Neuronal stem cell (in vitro differentiated cells): ENCODE results near the gene DHRS2. TPM values are rescaled to one million over a fixed set of nuclear protein-coding genes. Genes with fewer than 3 reads are reported as not detected.

Source experiments
- DNase-seq: peaks from one replicate; pipeline ENCODE4 v3.0.0-alpha.2; 2013; ENCODE audit warnings: low spot score
- H2AFZ ChIP-seq: one replicate; pipeline ENCODE4 v1.6.1; 2013; ENCODE audit warnings: mild to moderate bottlenecking, low read length, inconsistent platforms
- H2AK5ac ChIP-seq: 2 replicates; pipeline ENCODE4 v1.6.1; 2013; ENCODE audit warnings: low read depth, mild to moderate bottlenecking, inconsistent platforms, low read length, moderate library complexity, mixed read lengths
- H2BK120ac ChIP-seq: 2 replicates; pipeline ENCODE4 v1.6.1; 2013; ENCODE audit warnings: low read depth, mild to moderate bottlenecking, inconsistent platforms, low read length, moderate library complexity, mixed read lengths
- H2BK12ac ChIP-seq: one replicate; pipeline ENCODE4 v1.6.1; 2013; ENCODE audit warnings: low read length, inconsistent platforms
- H2BK15ac ChIP-seq: 2 replicates; pipeline ENCODE4 v1.6.1; 2013; ENCODE audit warnings: mild to moderate bottlenecking, low read length, inconsistent platforms, mixed read lengths
- H2BK5ac ChIP-seq: one replicate; pipeline ENCODE4 v1.6.1; 2013; ENCODE audit warnings: inconsistent platforms, mild to moderate bottlenecking, low read length, moderate library complexity
- H3K14ac ChIP-seq: one replicate; pipeline ENCODE4 v1.6.1; 2013; ENCODE audit warnings: low read length, inconsistent platforms
- H3K18ac ChIP-seq: 2 replicates; pipeline ENCODE4 v1.6.1; 2013; ENCODE audit warnings: low read length, inconsistent platforms
- H3K23ac ChIP-seq: 2 replicates; pipeline ENCODE4 v1.6.1; 2013; ENCODE audit warnings: low read depth, mild to moderate bottlenecking, mixed read lengths, low read length, inconsistent platforms; ENCODE audit not compliant: poor library complexity
- H3K27ac ChIP-seq: replicated peaks from 3 replicates; pipeline ENCODE4 v1.5.1; 2013; ENCODE audit warnings: low read length, inconsistent platforms
- H3K27me3 ChIP-seq, 3 experiments: 2 replicates each; pipeline ENCODE4 v1.6.1; 2013; ENCODE audit warnings: low read length in 3 of 3, mild to moderate bottlenecking in 2 of 3, inconsistent platforms in 1 of 3, low read depth in 1 of 3, mixed read lengths in 1 of 3, moderate library complexity in 1 of 3; ENCODE audit not compliant: control insufficient read depth in 3 of 3, insufficient read depth in 3 of 3
- H3K36me3 ChIP-seq, 2 donors: replicated peaks in 1 of 2; 2 replicates each; pipeline ENCODE4 v1.6.1; 2013; ENCODE audit warnings: low read length in 2 of 2; ENCODE audit not compliant: control insufficient read depth in 2 of 2, insufficient read depth in 2 of 2
- H3K4ac ChIP-seq: 2 replicates; pipeline ENCODE4 v1.6.1; 2013; ENCODE audit warnings: inconsistent platforms, mild to moderate bottlenecking, low read length, moderate library complexity
- H3K4me1 ChIP-seq, 2 donors: 1 replicate in 1 of 2; 2 replicates in 1 of 2; pipeline ENCODE4 v1.6.1; 2013; ENCODE audit warnings: low read length in 2 of 2, low read depth in 1 of 2; ENCODE audit not compliant: control insufficient read depth in 2 of 2, insufficient read depth in 1 of 2
- H3K4me2 ChIP-seq: one replicate; pipeline ENCODE4 v1.6.1; 2013; ENCODE audit warnings: mild to moderate bottlenecking, low read length, inconsistent platforms; ENCODE audit not compliant: insufficient read depth, poor library complexity, severe bottlenecking
- H3K4me3 ChIP-seq, 2 donors: 2 replicates each; pipeline ENCODE4 v1.5.1; 2013; ENCODE audit warnings: low read length in 2 of 2, mild to moderate bottlenecking in 2 of 2, inconsistent platforms in 1 of 2, moderate library complexity in 1 of 2
- H3K79me1 ChIP-seq: one replicate; pipeline ENCODE4 v1.6.1; 2013; ENCODE audit warnings: low read depth, mild to moderate bottlenecking, inconsistent platforms, low read length, moderate library complexity
- H3K9ac ChIP-seq: one replicate; pipeline ENCODE4 v1.6.1; 2013; ENCODE audit warnings: mild to moderate bottlenecking, low read depth, low read length, inconsistent platforms; ENCODE audit not compliant: poor library complexity
- H3K9me3 ChIP-seq, 2 donors: replicated peaks in 1 of 2; 2 replicates each; pipeline versions ENCODE3 to v1.6.1; 2013; ENCODE audit warnings: low read length in 2 of 2, mild to moderate bottlenecking in 2 of 2, inconsistent platforms in 1 of 2, low read depth in 1 of 2, mixed read lengths in 1 of 2, moderate library complexity in 1 of 2; ENCODE audit not compliant: control insufficient read depth in 2 of 2, insufficient read depth in 1 of 2
- H4K8ac ChIP-seq: one replicate; pipeline ENCODE4 v1.6.1; 2013; ENCODE audit warnings: low read depth, mild to moderate bottlenecking, inconsistent platforms, low read length, moderate library complexity
- H4K91ac ChIP-seq: one replicate; pipeline ENCODE4 v1.6.1; 2013; ENCODE audit warnings: low read length, low read depth, mild to moderate bottlenecking, inconsistent platforms; ENCODE audit not compliant: poor library complexity
- WGBS, 2 donors: extraction: QIAGEN DNeasy Blood & Tissue Kit; methylation state at CpG; one replicate each; pipeline ENCODE4 v1.1.7; 2013; ENCODE audit warnings: missing lambda C conversion rate in 2 of 2, mixed read lengths in 1 of 2; ENCODE audit not compliant: insufficient read length in 2 of 2, insufficient replicate concordance in 1 of 2; ENCODE audit errors: extremely low coverage in 2 of 2; 5-methylcytosine and 5-hydroxymethylcytosine counted together
- polyA plus RNA-seq, 2 experiments: library from polyadenylated mRNA; stranded (reverse); fragments of 200-250 nt; gene quantifications; one replicate each; pipeline ENCODE4 v1.2.3, GENCODE V29; 2013

DHRS2 gene
- 0.13 TPM for polyA plus RNA-seq (2013, experiment 1 of 2)
- polyA plus RNA-seq (2013, experiment 2 of 2) = 0.19 TPM

GRCh38 chr14:23636317-23637211 lies at the start of gene DHRS2:
Gene DHRS2, plus strand, starts transcription at chr14:23636364. Its CDS starts 2,501 bp downstream, at chr14:23638865.
- Histone ChIP-seq H3K36me3 (no peaks in the 10 kb centered on the region), H3K27me3 (peaks cover 0 to 4% (median 0%) of the 10 kb centered on the region in 3 experiments), H3K79me1 (no peaks in the 10 kb centered on the region), H2BK5ac (no peak within 1 kb of the TSS), H3K14ac (no peak within 1 kb of the TSS), H4K8ac (no peak within 1 kb of the TSS), H3K4ac (no peak within 1 kb of the TSS), H3K4me3 (no peak within 1 kb of the TSS), H4K91ac (no peak within 1 kb of the TSS), H3K4me2 (no peak within 1 kb of the TSS), H3K27ac (no peak within 1 kb of the TSS), H2BK12ac (no peak within 1 kb of the TSS), H2AK5ac (no peak within 1 kb of the TSS), H2BK120ac (no peak within 1 kb of the TSS), H3K9me3 (no peaks in the 10 kb centered on the region), H3K4me1 (peaks cover 2 to 3% of the 10 kb centered on the region in 2 donors), H2AFZ (no peak within 1 kb of the TSS), H2BK15ac (no peak within 1 kb of the TSS), H3K23ac (no peak within 1 kb of the TSS), H3K18ac (peak within 1 kb of the TSS; percentile 46), H3K9ac (no peak within 1 kb of the TSS)
- WGBS, 2 donors = no CpG with 5 or more reads among the region's 23 CpGs
- no peak for DNase-seq

- no peaks in the 10 kb centered on the region for H3K9me3 ChIP-seq
- H2AFZ ChIP-seq = peak overlapping the region; percentile 83
- no peak overlapping the region for H3K18ac ChIP-seq
- peak; percentile 65 for DNase-seq
- no peaks in the 10 kb centered on the region for H3K79me1 ChIP-seq
- no peak overlapping the region for H3K9ac ChIP-seq
- no peak overlapping the region for H3K23ac ChIP-seq
- H2BK15ac ChIP-seq = no peak overlapping the region
- no peak overlapping the region for H4K91ac ChIP-seq
- no peak overlapping the region for H2BK5ac ChIP-seq
- no peak overlapping the region for H3K27ac ChIP-seq
- H2BK120ac ChIP-seq = no peak overlapping the region
- no peaks in the 10 kb centered on the region for H3K27me3 ChIP-seq
- no peak overlapping the region for H2BK12ac ChIP-seq
- no peak overlapping the region for H4K8ac ChIP-seq
- no peak overlapping the region for H2AK5ac ChIP-seq
- H3K4ac ChIP-seq = no peak overlapping the region
- WGBS, 2 donors = no CpG with 5 or more reads among the region's 5 CpGs
- H3K36me3 ChIP-seq = no peaks in the 10 kb centered on the region
- no peak overlapping the region for H3K4me2 ChIP-seq
- peaks cover 0 to 3% of the 10 kb centered on the region in 2 donors for H3K4me1 ChIP-seq
- no peak overlapping the region for H3K14ac ChIP-seq
- no peak overlapping the region for H3K4me3 ChIP-seq
Measured at GRCh38 chr14:23588884-23589598, 47.1 kb upstream of the DHRS2 start.

- Histone ChIP-seq H3K36me3 (no peaks in the 10 kb centered on the region), H3K14ac (no peak overlapping the region), H3K4me2 (no peak overlapping the region), H3K4ac (no peak overlapping the region), H3K4me3 (no peak overlapping the region), H3K4me1 (peaks cover 0 to 3% of the 10 kb centered on the region in 2 donors), H2BK12ac (no peak overlapping the region), H3K27me3 (no peaks in the 10 kb centered on the region), H2AK5ac (peak overlapping the region; percentile 47), H3K23ac (no peak overlapping the region), H4K8ac (no peak overlapping the region), H2BK5ac (no peak overlapping the region), H3K18ac (no peak overlapping the region), H2AFZ (peak overlapping the region; percentile 83), H2BK15ac (no peak overlapping the region), H3K27ac (no peak overlapping the region), H4K91ac (no peak overlapping the region), H3K9ac (no peak overlapping the region), H3K9me3 (no peaks in the 10 kb centered on the region), H2BK120ac (no peak overlapping the region), H3K79me1 (no peaks in the 10 kb centered on the region)
- no peak for DNase-seq
- WGBS, 2 donors = no CpG with 5 or more reads among the region's 2 CpGs
Measured at GRCh38 chr14:23589606-23590005, 46.6 kb upstream of the DHRS2 start.

- H4K91ac ChIP-seq = no peak overlapping the region
- H3K36me3 ChIP-seq = no peaks in the 10 kb centered on the region
- H3K4ac ChIP-seq = no peak overlapping the region
- no peak overlapping the region for H2AFZ ChIP-seq
- H3K4me2 ChIP-seq = no peak overlapping the region
- H3K27ac ChIP-seq = no peak overlapping the region
- no peaks in the 10 kb centered on the region for H3K27me3 ChIP-seq
- WGBS, 2 donors = no CpG with 5 or more reads among the region's 4 CpGs
- no peak overlapping the region for H2BK15ac ChIP-seq
- no peak overlapping the region for H2BK5ac ChIP-seq
- no peak overlapping the region for H3K18ac ChIP-seq
- no peak overlapping the region for H3K9ac ChIP-seq
- no peaks in the 10 kb centered on the region for H3K79me1 ChIP-seq
- no peak overlapping the region for H4K8ac ChIP-seq
- H2BK12ac ChIP-seq = no peak overlapping the region
- H3K4me1 ChIP-seq = peaks cover 0 to 3% of the 10 kb centered on the region in 2 donors
- DNase-seq = no peak
- no peaks in the 10 kb centered on the region for H3K9me3 ChIP-seq
- H3K14ac ChIP-seq = no peak overlapping the region
- H2AK5ac ChIP-seq = no peak overlapping the region
- H3K4me3 ChIP-seq = no peak overlapping the region
- H2BK120ac ChIP-seq = no peak overlapping the region
- no peak overlapping the region for H3K23ac ChIP-seq
Measured at GRCh38 chr14:23590198-23590597, 46.0 kb upstream of the DHRS2 start.
